Measurements from ENCODE around the gene CSMD2.

The CSMD2 gene

DNA sequence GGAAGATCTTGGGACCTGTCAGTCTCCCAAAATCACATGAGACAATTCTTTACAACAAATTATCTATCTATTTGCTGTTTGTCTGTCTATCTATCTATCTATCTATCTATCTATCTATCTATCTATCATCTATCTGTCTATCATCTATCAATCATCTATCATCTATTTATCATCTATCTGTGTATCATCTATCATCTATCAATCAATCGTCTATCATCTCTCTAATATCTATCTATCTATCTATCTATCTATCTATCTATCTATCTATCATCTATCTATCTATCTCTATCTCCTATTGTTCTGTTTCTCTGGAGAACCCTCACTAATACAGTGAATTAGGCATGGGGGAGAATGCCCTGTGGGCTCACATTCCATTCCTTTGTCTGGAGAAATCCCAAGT lies 374.5 kb downstream of the CSMD2 start:
- no peaks in the 10 kb centered on the region for H3K9me3 ChIP-seq (ENCODE audit: control insufficient read depth, insufficient read depth, low read length)
- H3K9ac ChIP-seq (ENCODE audit: low read depth, low read length), result no peak overlapping the region
- H3K4me3 ChIP-seq (ENCODE audit: low read depth, low read length), result no peak overlapping the region
- H3K36me3 ChIP-seq (ENCODE audit: control insufficient read depth, insufficient read depth, low read length), result peaks cover 25% of the 10 kb centered on the region; the same call in 1 of the 2 replicates
- no peak overlapping the region for H3K27ac ChIP-seq (ENCODE audit: low read depth, low read length)
- H3K4me1 ChIP-seq (ENCODE audit: control insufficient read depth, insufficient read depth, low read length), result no peaks in the 10 kb centered on the region
- H3K27me3 ChIP-seq (ENCODE audit: control insufficient read depth, insufficient read depth, low read length), result no peaks in the 10 kb centered on the region

DNA sequence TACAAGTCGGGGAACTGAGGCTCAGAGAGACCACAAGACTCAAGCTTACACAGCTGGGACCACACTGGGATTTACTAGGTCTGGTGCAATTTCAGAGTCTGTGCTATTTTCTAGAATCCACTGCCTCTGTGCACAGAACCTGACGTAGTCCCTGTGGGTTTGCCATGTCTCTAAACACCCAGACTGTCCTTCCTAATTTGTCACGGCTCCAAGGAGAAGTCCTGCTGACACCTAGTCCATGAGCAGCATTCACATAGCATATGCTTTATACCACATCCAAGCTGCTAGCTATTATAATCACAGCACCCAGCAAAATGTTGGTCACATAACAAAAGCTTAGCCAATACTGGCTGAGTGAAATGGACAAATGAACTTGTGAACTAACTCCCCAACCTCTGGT lies 380.2 kb downstream of the CSMD2 start:
- H3K27ac ChIP-seq (ENCODE audit: low read depth, low read length), result no peak overlapping the region
- H3K9me3 ChIP-seq (ENCODE audit: control insufficient read depth, insufficient read depth, low read length), result no peaks in the 10 kb centered on the region
- H3K36me3 ChIP-seq (ENCODE audit: control insufficient read depth, insufficient read depth, low read length), result peaks cover 37% of the 10 kb centered on the region; the same call in 1 of the 2 replicates
- no peak overlapping the region for H3K9ac ChIP-seq (ENCODE audit: low read depth, low read length)
- no peaks in the 10 kb centered on the region for H3K27me3 ChIP-seq (ENCODE audit: control insufficient read depth, insufficient read depth, low read length)
- no peaks in the 10 kb centered on the region for H3K4me1 ChIP-seq (ENCODE audit: control insufficient read depth, insufficient read depth, low read length)
- H3K4me3 ChIP-seq (ENCODE audit: low read depth, low read length), result no peak overlapping the region

- Histone ChIP-seq H3K36me3 (ENCODE audit: control insufficient read depth, insufficient read depth, low read length) (peaks cover 27% of the 10 kb centered on the region; the same call in 1 of the 2 replicates), H3K27ac (ENCODE audit: low read depth, low read length) (no peak overlapping the region), H3K27me3 (ENCODE audit: control insufficient read depth, insufficient read depth, low read length) (no peaks in the 10 kb centered on the region), H3K4me3 (ENCODE audit: low read depth, low read length) (no peak overlapping the region), H3K4me1 (ENCODE audit: control insufficient read depth, insufficient read depth, low read length) (no peaks in the 10 kb centered on the region), H3K9ac (ENCODE audit: low read depth, low read length) (no peak overlapping the region), H3K9me3 (ENCODE audit: control insufficient read depth, insufficient read depth, low read length) (no peaks in the 10 kb centered on the region)
Observed at GRCh38 chr1:33782776-33783175, 382.3 kb downstream of the CSMD2 start.

DNA sequence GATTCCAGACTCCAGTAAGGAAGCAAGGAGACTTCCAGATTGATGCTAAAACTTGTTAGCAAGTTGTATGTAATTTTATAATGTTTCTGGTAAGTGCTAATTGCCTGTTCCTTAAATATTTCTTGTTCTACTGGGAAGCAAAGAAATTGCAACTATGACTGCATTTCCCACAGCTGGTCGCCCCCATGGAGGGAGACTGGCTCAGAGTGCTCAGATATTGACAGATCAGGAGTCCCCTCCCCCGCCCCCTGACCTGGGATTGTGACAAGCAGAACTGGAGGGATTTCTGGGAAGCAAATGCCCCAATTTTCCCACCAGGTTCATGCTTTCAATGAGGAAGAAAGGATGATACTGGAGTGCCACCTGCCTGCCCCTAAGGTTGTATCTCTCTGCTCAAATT lies 383.4 kb downstream of the CSMD2 start:
- Histone ChIP-seq H3K9me3 (ENCODE audit: control insufficient read depth, insufficient read depth, low read length) (no peaks in the 10 kb centered on the region), H3K27me3 (ENCODE audit: control insufficient read depth, insufficient read depth, low read length) (no peaks in the 10 kb centered on the region), H3K36me3 (ENCODE audit: control insufficient read depth, insufficient read depth, low read length) (peaks cover 17% of the 10 kb centered on the region; the same call in 1 of the 2 replicates), H3K9ac (ENCODE audit: low read depth, low read length) (no peak overlapping the region), H3K27ac (ENCODE audit: low read depth, low read length) (no peak overlapping the region), H3K4me3 (ENCODE audit: low read depth, low read length) (no peak overlapping the region), H3K4me1 (ENCODE audit: control insufficient read depth, insufficient read depth, low read length) (no peaks in the 10 kb centered on the region)

GRCh38 chr1:33777337-33777736 lies 387.7 kb downstream of the CSMD2 start:
- Histone ChIP-seq H3K27me3 (ENCODE audit: control insufficient read depth, insufficient read depth, low read length) (no peaks in the 10 kb centered on the region), H3K36me3 (ENCODE audit: control insufficient read depth, insufficient read depth, low read length) (peaks cover 17% of the 10 kb centered on the region), H3K27ac (ENCODE audit: low read depth, low read length) (no peak overlapping the region), H3K4me1 (ENCODE audit: control insufficient read depth, insufficient read depth, low read length) (no peaks in the 10 kb centered on the region), H3K9ac (ENCODE audit: low read depth, low read length) (no peak overlapping the region), H3K9me3 (ENCODE audit: control insufficient read depth, insufficient read depth, low read length) (no peaks in the 10 kb centered on the region), H3K4me3 (ENCODE audit: low read depth, low read length) (no peak overlapping the region)

GRCh38 chr1:33768821-33769220 lies 396.2 kb downstream of the CSMD2 start:
- no peaks in the 10 kb centered on the region for H3K9me3 ChIP-seq (ENCODE audit: control insufficient read depth, insufficient read depth, low read length)
- no peak overlapping the region for H3K9ac ChIP-seq (ENCODE audit: low read depth, low read length)
- H3K27ac ChIP-seq (ENCODE audit: low read depth, low read length), result no peak overlapping the region
- H3K4me3 ChIP-seq (ENCODE audit: low read depth, low read length), result no peak overlapping the region
- peaks cover 8% of the 10 kb centered on the region for H3K36me3 ChIP-seq (ENCODE audit: control insufficient read depth, insufficient read depth, low read length)
- no peaks in the 10 kb centered on the region for H3K4me1 ChIP-seq (ENCODE audit: control insufficient read depth, insufficient read depth, low read length)
- no peaks in the 10 kb centered on the region for H3K27me3 ChIP-seq (ENCODE audit: control insufficient read depth, insufficient read depth, low read length)

GRCh38 chr1:33768106-33768505 lies 396.9 kb downstream of the CSMD2 start:
- Histone ChIP-seq H3K4me1 (ENCODE audit: control insufficient read depth, insufficient read depth, low read length) (no peaks in the 10 kb centered on the region), H3K27ac (ENCODE audit: low read depth, low read length) (no peak overlapping the region), H3K27me3 (ENCODE audit: control insufficient read depth, insufficient read depth, low read length) (no peaks in the 10 kb centered on the region), H3K4me3 (ENCODE audit: low read depth, low read length) (no peak overlapping the region), H3K9me3 (ENCODE audit: control insufficient read depth, insufficient read depth, low read length) (no peaks in the 10 kb centered on the region), H3K9ac (ENCODE audit: low read depth, low read length) (no peak overlapping the region), H3K36me3 (ENCODE audit: control insufficient read depth, insufficient read depth, low read length) (peaks cover 7% of the 10 kb centered on the region)

- H3K4me3 ChIP-seq (ENCODE audit: low read depth, low read length), result no peak overlapping the region
- H3K36me3 ChIP-seq (ENCODE audit: control insufficient read depth, insufficient read depth, low read length), result no peaks in the 10 kb centered on the region
- H3K27me3 ChIP-seq (ENCODE audit: control insufficient read depth, insufficient read depth, low read length), result no peaks in the 10 kb centered on the region
- no peaks in the 10 kb centered on the region for H3K4me1 ChIP-seq (ENCODE audit: control insufficient read depth, insufficient read depth, low read length)
- no peak overlapping the region for H3K9ac ChIP-seq (ENCODE audit: low read depth, low read length)
- H3K9me3 ChIP-seq (ENCODE audit: control insufficient read depth, insufficient read depth, low read length), result no peaks in the 10 kb centered on the region
- no peak overlapping the region for H3K27ac ChIP-seq (ENCODE audit: low read depth, low read length)
Observed at GRCh38 chr1:33764149-33764548, 400.9 kb downstream of the CSMD2 start.

- Histone ChIP-seq H3K27ac (ENCODE audit: low read depth, low read length) (no peak overlapping the region), H3K4me3 (ENCODE audit: low read depth, low read length) (no peak overlapping the region), H3K27me3 (ENCODE audit: control insufficient read depth, insufficient read depth, low read length) (no peaks in the 10 kb centered on the region), H3K4me1 (ENCODE audit: control insufficient read depth, insufficient read depth, low read length) (no peaks in the 10 kb centered on the region), H3K36me3 (ENCODE audit: control insufficient read depth, insufficient read depth, low read length) (no peaks in the 10 kb centered on the region), H3K9me3 (ENCODE audit: control insufficient read depth, insufficient read depth, low read length) (no peaks in the 10 kb centered on the region), H3K9ac (ENCODE audit: low read depth, low read length) (no peak overlapping the region)
Observed at GRCh38 chr1:33763406-33763805, 401.6 kb downstream of the CSMD2 start.

DNA sequence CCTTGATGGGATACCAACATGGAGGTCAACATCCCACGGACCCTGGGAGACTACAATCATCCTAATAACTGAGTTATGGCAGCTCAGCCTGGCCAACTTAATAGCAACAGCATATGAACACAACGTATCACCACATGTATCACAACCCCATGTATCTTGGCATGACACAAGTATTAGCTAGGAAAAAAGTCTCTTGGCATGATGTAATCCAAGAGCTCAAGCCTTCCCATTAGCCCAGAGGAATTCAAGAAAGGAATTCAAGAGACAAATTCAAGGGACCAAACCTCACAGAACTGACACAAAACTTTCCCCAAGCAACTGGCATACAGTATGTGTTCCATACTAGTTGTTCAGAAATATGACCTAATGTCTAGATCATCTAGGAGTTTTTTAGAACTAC lies 402.1 kb downstream of the CSMD2 start:
- no peaks in the 10 kb centered on the region for H3K27me3 ChIP-seq (ENCODE audit: control insufficient read depth, insufficient read depth, low read length)
- H3K9ac ChIP-seq (ENCODE audit: low read depth, low read length), result no peak overlapping the region
- no peaks in the 10 kb centered on the region for H3K4me1 ChIP-seq (ENCODE audit: control insufficient read depth, insufficient read depth, low read length)
- H3K27ac ChIP-seq (ENCODE audit: low read depth, low read length), result no peak overlapping the region
- no peaks in the 10 kb centered on the region for H3K9me3 ChIP-seq (ENCODE audit: control insufficient read depth, insufficient read depth, low read length)
- no peaks in the 10 kb centered on the region for H3K36me3 ChIP-seq (ENCODE audit: control insufficient read depth, insufficient read depth, low read length)
- H3K4me3 ChIP-seq (ENCODE audit: low read depth, low read length), result no peak overlapping the region

DNA sequence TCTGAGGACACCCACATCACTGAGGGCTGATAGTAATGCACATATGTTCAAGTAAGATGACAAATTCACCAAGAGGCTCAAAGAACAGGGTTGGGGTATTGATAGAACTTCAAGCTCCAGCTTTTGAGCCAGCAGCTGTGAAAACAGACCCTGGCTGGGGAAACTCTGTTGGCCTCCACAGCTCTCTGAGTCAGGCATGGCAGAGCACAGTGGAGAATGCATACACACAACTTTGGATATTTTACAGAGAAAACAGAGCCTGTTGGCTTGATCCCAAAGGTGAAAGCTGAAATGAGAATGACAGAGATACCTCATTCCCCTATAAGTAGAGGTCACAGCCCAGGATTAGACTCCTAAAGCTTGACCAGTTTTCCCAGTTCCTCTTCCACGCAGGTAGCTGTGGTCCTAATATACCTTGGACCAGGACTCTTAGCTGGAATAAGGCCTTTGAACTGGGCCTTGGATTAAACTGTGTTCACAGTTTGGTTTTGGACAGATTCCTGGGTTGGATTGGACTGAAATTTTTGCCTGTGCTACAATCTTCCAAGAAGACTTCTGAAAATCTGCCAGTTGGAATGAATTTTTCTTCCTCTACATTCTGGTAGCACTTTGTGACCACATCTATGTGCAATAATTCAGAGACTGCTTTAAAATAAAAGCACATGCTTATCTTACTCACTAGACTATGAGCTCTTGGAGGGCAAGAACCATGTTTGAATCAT lies 402.8 kb downstream of the CSMD2 start:
- H3K27ac ChIP-seq (ENCODE audit: low read depth, low read length), result no peak overlapping the region
- no peaks in the 10 kb centered on the region for H3K4me1 ChIP-seq (ENCODE audit: control insufficient read depth, insufficient read depth, low read length)
- no peaks in the 10 kb centered on the region for H3K36me3 ChIP-seq (ENCODE audit: control insufficient read depth, insufficient read depth, low read length)
- no peaks in the 10 kb centered on the region for H3K9me3 ChIP-seq (ENCODE audit: control insufficient read depth, insufficient read depth, low read length)
- no peak overlapping the region for H3K9ac ChIP-seq (ENCODE audit: low read depth, low read length)
- no peaks in the 10 kb centered on the region for H3K27me3 ChIP-seq (ENCODE audit: control insufficient read depth, insufficient read depth, low read length)
- H3K4me3 ChIP-seq (ENCODE audit: low read depth, low read length), result no peak overlapping the region

Measured in HUES48 (cell line).